GM19455 (cell line): ENCODE data around the gene TMEM147.

Experiments
- ATAC-seq: cut with Tn5 transposase; IDR thresholded peaks from one replicate; pipeline ENCODE4 v1.9.1; 2021; ENCODE audit not compliant: unreplicated experiment

The TMEM147 gene

GRCh38 chr19:35519291-35519690, 26.1 kb upstream of the TMEM147 start:
- ATAC-seq = no peak

DNA sequence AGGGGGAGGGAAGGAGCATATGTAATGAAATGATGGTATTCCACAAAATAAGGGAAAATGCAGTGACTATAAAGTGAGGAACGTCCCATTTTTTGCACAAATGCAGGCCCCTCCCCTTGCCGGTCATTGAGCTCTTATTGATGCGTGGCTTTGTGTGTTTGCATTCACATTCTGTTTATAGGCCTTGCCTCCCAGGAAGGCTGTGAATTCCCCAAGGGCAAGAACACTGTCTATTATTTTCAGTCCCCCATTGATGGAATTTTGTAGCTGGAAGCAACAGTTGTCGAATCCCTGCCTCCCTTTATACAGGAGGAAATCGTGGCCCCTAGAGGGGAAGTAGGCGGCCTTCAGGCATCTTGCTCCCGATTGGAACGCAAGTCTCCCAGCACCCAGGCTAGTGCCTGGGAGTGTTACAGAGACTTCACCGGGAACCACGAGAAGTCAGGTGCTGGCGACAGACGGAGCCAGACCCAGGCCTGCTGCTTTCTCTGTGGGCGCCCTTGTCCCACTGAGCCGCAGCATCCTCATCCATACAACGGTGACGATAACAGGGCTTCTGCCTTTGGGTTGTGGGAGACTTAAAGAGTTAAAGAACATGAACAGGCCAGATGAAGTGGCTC, 24.2 kb upstream of the TMEM147 start:
- ATAC-seq = no peak

GRCh38 chr19:35522745-35523327, 22.6 kb upstream of the TMEM147 start:
- no peak for ATAC-seq

DNA sequence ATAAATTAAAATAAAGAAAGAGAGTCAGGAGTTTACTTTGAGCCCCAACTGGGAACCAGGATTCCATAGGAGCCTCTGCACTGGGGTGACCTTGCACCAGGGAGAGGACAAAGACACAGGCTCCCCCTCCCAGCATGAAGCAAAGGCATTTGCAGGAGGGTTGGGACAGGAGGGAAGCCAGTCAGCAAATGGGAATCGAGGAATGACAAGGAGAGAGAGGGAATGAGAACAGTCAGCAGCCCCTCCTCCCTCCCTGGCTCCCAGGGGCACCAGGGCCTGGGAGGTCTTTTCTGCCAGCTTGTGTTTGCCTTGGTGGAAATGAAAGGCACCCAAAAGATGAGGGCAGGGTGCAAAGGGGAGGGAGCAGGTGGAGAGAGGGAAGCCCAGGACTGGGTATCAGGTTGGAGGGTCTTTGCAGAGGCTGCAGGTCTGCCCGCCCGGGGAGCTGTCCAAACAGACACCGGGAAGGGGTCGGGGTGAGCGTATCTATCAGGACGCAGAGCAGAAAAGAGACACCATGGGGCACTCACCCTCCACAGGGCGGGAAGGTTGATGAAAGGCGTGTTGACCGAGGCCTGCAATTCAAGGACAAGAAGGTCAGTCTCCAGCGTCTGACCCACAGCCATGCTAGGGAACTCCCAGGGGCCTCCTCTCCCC, 21.1 kb upstream of the TMEM147 start:
- ATAC-seq = no peak

GRCh38 chr19:35525873-35526272, 19.6 kb upstream of the TMEM147 start:
- ATAC-seq = no peak

DNA sequence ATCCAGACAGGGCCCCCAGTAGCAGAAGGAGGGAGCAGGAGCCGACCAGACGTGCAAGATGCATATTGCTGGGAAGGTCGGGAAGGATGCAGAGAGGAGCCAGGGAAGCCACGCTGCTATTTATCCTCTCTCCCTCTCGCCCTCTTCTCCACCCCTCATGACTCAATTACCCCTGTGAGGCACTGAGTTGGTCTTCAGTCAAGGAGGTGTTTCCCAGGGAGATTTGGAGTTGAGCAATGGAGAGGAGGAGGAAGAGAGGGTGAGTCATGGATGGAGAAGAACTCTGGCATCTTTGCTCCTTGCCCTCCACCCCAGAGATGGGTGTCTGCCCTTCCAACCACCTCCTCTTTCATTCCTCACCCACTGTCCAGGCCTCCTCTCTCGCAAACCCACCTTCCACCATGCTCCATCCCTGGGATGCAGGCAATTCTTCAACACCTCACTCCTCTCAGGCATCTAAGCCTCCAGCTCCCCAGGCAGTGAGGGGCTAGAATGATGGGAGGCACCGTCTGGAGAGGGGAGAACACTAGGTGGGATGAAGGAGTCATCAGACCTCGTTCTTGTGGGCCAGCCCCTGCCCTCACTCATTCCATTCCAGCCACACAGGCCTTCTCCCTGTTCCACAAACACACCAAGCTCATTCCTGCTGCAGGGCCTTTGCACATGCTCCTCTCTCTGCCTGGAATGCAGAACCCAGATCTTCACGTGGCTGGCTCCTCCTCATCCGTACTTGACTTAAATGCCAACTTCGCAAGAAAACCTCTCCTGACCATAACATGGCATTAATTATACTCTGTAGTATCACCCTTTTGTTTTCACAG, 17.0 kb upstream of the TMEM147 start, which contains the start of gene SBSN:
Gene SBSN, minus strand, starts transcription at position 94 of the 821 bp plus-strand sequence. Its CDS starts 30 bp downstream, at position 64.
- no peak for ATAC-seq

DNA sequence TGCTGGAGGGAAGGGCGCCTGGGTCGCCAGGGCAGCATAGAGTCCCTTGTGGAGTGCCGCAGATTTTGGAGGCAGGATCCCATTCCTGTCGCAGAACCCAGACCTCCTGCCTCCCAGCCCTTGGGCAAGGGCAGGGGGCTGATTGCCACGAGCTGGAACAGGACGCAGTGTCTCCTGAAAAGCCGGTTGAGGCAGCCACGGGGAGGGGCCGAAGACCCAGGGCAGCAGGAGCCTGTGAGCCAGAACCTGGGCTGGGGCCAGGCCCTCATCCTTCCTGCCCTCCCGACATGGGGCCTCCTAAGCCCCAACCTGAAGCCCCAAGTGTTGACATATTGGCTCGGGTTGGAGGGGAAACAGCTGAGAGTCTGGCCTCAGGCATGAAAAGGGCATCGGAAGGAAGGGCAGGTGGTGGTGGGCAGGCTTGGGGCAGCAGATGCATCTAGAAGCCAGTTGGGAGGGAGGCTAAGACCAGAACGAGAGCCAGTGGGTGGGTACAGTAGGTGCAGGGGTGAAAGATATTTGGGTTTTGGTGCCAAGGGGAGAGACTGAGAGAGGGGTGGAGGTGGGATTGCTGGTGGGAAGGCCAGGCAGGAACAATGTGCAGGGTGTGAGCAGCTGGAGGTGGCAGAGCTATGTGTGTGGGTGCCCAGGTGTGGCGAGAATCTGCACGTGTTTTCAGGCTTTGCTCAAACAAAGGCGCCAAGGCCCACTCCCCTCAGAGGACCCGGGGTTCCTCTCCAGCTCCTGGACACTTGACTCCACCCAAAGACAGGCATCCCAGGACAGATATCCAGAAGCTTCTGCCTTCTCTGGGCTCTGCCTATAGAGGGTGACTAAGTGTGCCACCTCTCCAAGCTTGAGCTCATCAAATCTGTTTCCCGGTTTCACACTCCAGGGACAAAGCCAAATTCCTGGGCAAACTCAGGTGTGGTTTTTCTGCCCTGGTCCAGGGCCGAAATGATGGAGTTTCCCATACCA, 15.9 kb upstream of the TMEM147 start:
- no peak for ATAC-seq

GRCh38 chr19:35531291-35531690, 14.1 kb upstream of the TMEM147 start:
- no peak for ATAC-seq

DNA sequence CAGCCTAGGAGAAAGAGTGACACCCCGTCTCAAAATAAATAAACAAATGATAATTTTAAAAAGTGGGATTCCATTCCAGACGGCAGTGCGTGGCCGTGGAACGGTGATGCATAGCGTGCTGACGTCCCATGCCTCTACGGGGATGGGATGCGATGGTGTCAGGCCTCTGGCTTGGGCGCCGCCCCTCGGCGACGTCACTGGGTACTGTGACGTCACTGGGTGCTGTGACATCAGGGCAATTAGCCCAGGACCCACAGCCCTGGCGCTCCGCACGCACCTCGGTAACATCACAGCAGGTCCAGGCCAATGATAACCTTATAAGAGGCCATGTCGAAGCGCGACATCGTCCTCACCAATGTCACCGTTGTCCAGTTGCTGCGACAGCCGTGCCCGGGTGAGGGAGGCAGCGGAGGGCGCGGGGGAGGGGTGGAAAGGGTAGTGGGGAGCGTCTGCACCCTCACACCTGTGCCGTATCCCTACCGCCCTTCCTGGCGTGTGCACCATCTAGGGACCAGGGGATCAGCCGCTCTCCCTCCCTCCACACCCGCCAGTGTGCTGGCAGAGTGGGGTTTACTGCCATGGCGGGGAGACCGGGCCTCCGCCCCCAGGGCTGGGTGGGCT, 12.1 kb upstream of the TMEM147 start, which contains the start of gene GAPDHS:
Gene GAPDHS, plus strand, starts transcription at position 256 of the 621 bp plus-strand sequence. Its CDS starts 72 bp downstream, at position 328.
- ATAC-seq = no peak

DNA sequence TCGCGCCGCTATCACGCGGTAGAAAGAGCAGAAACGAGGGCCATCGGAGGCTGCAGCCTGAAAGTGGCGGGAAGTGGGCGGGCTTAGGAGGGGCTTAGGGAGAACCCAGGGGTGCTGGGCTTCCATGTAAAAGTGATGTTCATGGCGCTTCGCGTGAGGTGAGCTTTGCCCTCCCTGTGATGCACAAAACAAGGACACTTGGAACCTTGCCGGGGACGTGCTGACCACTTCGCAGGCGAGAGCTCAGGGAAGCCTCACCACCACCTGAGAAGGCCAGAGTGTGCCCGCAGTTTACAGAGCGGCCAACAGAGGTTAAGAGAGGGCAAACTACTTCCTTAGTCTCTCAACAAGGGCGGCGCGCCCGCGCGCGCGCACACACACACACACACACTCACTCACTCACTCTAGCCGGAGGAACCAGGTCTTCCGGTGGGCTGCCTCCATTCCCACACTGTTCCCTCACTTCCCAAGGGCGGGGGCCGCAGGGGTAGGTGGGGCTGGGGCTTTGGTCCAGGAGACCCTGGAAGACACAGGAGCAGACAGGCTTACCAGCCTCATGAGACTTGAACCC, 11.5 kb upstream of the TMEM147 start:
- ATAC-seq = no peak

GRCh38 chr19:35534803-35535480, 10.5 kb upstream of the TMEM147 start:
- ATAC-seq = no peak

DNA sequence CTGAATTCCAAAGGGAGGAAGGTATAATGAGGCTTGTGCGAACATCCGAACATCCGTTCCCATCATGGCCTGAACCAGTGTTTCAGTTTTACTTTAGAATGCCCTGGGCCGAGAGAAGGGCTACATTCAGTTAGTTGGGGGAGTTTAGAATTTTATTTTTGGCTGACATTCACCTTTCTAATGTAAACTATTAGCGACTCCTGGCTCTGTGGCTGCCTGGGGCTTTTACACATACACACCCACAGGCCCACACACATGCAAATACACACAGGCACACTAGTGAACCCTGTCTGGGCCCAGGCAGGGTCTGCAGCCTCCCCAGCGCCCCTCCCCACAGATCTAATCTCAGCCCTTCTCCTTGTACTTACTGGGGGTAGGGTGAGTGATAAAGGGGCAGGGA, 6.1 kb upstream of the TMEM147 start:
- no peak for ATAC-seq

DNA sequence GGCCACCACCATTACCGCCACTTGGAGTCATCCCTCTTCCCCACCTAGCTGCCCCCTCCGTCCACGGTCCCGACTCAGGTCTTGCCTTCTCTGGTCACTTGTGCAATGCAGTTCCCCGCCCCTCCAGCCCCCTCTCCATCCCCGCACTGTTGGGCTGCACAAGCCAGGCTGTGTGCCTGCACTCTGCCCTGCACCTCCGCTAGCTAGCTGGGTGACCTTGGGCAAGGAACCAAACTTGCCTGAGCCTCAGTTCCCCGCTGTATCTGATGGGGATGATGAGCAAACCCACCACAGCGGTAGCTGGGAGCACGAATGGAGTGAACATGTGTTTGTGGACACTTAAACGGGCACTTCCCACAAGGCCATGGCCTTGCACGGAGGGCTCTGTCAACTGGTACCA, 5.6 kb upstream of the TMEM147 start:
- no peak for ATAC-seq

GRCh38 chr19:35540356-35540927, 5.0 kb upstream of the TMEM147 start:
- ATAC-seq = no peak

GRCh38 chr19:35542209-35542608, 3.2 kb upstream of the TMEM147 start:
- ATAC-seq = no peak

- ATAC-seq = no peak
Observed at GRCh38 chr19:35543280-35544109, 1.9 kb upstream of the TMEM147 start.

- no peak for ATAC-seq
Observed at GRCh38 chr19:35544110-35544802, 1.2 kb upstream of the TMEM147 start.
